HepG2 (cell line): ENCODE data around the gene NCAPD2. TPM values are rescaled to one million over a fixed set of nuclear protein-coding genes. Genes with fewer than 3 reads are reported as not detected.

ENCODE experiments used
- ATF4 ChIP-seq, 2 experiments: fragments of 450-650 bp in 1 of 2; sonication (generic) in 1 of 2; formaldehyde crosslinking; IDR thresholded peaks; 2 replicates each; pipeline versions ENCODE4 v1.5.0 to v1.8.0; 2020 to 2022; ENCODE audit warnings: mild to moderate bottlenecking in 1 of 2, missing genetic modification reagents in 1 of 2
- FOXP1 ChIP-seq, 2 experiments: fragments of 450-650 bp in 1 of 2; IDR thresholded peaks; 2 replicates each; pipeline ENCODE4 v1.6.1; 2017 to 2018; ENCODE audit warnings: antibody characterized with exemption in 1 of 2
- GPBP1L1 ChIP-seq: sonication (generic); formaldehyde crosslinking; IDR thresholded peaks from 2 replicates; pipeline ENCODE4 v1.5.0; 2020; ENCODE audit warnings: mild to moderate bottlenecking, missing genetic modification reagents
- HNRNPK ChIP-seq: fragments of 200-400 bp; formaldehyde crosslinking; IDR thresholded peaks from 2 replicates; pipeline ENCODE4 v1.6.1; 2018; ENCODE audit warnings: low read length, low read depth, moderate library complexity, mild to moderate bottlenecking; ENCODE audit not compliant: poor library complexity, severe bottlenecking
- KDM4B ChIP-seq: sonication (generic); formaldehyde crosslinking; IDR thresholded peaks from 2 replicates; pipeline ENCODE4 v1.4.0; 2020; ENCODE audit warnings: missing genetic modification reagents
- NRL ChIP-seq: sonication (generic); formaldehyde crosslinking; IDR thresholded peaks from 2 replicates; pipeline ENCODE4 v1.5.0; 2020; ENCODE audit warnings: missing genetic modification reagents, mild to moderate bottlenecking, moderate library complexity, borderline replicate concordance
- RARG ChIP-seq: sonication (generic); formaldehyde crosslinking; IDR thresholded peaks from 2 replicates; pipeline ENCODE4 v1.4.0; 2020; ENCODE audit warnings: low read depth, mild to moderate bottlenecking, missing genetic modification reagents
- UBTF ChIP-seq: sonication (generic); formaldehyde crosslinking; IDR thresholded peaks from 2 replicates; pipeline ENCODE4 v1.4.0; 2020; ENCODE audit warnings: mild to moderate bottlenecking, missing genetic modification reagents
- ZBTB49 ChIP-seq: sonication (generic); formaldehyde crosslinking; IDR thresholded peaks from 2 replicates; pipeline ENCODE4 v1.4.0; 2020; ENCODE audit warnings: missing genetic modification reagents, borderline replicate concordance
- ZFP37 ChIP-seq: sonication (generic); formaldehyde crosslinking; IDR thresholded peaks from 2 replicates; pipeline ENCODE4 v1.4.0; 2020; ENCODE audit warnings: missing genetic modification reagents, borderline replicate concordance
- ZNF382 ChIP-seq: sonication (generic); formaldehyde crosslinking; IDR thresholded peaks from 2 replicates; pipeline ENCODE4 v1.5.0; 2020; ENCODE audit warnings: missing genetic modification reagents, mild to moderate bottlenecking, borderline replicate concordance
- ZNF572 ChIP-seq: sonication (generic); formaldehyde crosslinking; IDR thresholded peaks from 2 replicates; pipeline ENCODE4 v1.5.1; 2020; ENCODE audit warnings: mild to moderate bottlenecking, missing genetic modification reagents
- ZNF598 ChIP-seq: sonication (generic); formaldehyde crosslinking; IDR thresholded peaks from 2 replicates; pipeline ENCODE4 v1.5.1; 2020; ENCODE audit warnings: mild to moderate bottlenecking, missing genetic modification reagents, borderline replicate concordance
- ZNF605 ChIP-seq: sonication (generic); formaldehyde crosslinking; IDR thresholded peaks from 2 replicates; pipeline ENCODE4 v1.8.0; 2022; ENCODE audit warnings: mild to moderate bottlenecking, missing genetic modification reagents
- ZNF770 ChIP-seq: sonication (generic); formaldehyde crosslinking; IDR thresholded peaks from 2 replicates; pipeline ENCODE4 v1.5.0; 2020; ENCODE audit warnings: mild to moderate bottlenecking, missing genetic modification reagents
- polyA plus RNA-seq, 8 experiments: library from polyadenylated mRNA; depleted of rRNA in 3 of 8; stranded (reverse) in 7 of 8; unstranded in 1 of 8; fragments of >200 nt; fragmentation: Illumina TruSeq in 4 of 8; extraction: Trizol in 4 of 8; gene quantifications; 2 replicates each; pipeline versions ENCODE4 v1.2.1 to v1.2.3, GENCODE V29; 2011 to 2016; ENCODE audit warnings: low read depth in 4 of 8, missing spikeins in 1 of 8, mixed read lengths in 1 of 8; ENCODE audit not compliant: insufficient read depth in 1 of 8
- total RNA-seq, 5 experiments: library from RNA; depleted of rRNA; stranded (reverse); fragments of >200 nt; fragmentation: Illumina TruSeq; extraction: Trizol; gene quantifications; 2 replicates each; pipeline ENCODE4 v1.2.3, GENCODE V29; 2016; ENCODE audit warnings: low read depth in 1 of 5
- TF ChIP-seq, protein P1 (sequence below): IDR thresholded peaks from 2 replicates; pipeline ENCODE4 v1.6.1; 2016; ENCODE audit warnings: low read depth, control low read depth

The NCAPD2 gene
- total and polyA plus RNA-seq, 2 of the 13 experiments (the other 11 are each of a cell fraction or from before 2014, with no cell fraction given) = 51.1 to 65.6 TPM

DNA sequence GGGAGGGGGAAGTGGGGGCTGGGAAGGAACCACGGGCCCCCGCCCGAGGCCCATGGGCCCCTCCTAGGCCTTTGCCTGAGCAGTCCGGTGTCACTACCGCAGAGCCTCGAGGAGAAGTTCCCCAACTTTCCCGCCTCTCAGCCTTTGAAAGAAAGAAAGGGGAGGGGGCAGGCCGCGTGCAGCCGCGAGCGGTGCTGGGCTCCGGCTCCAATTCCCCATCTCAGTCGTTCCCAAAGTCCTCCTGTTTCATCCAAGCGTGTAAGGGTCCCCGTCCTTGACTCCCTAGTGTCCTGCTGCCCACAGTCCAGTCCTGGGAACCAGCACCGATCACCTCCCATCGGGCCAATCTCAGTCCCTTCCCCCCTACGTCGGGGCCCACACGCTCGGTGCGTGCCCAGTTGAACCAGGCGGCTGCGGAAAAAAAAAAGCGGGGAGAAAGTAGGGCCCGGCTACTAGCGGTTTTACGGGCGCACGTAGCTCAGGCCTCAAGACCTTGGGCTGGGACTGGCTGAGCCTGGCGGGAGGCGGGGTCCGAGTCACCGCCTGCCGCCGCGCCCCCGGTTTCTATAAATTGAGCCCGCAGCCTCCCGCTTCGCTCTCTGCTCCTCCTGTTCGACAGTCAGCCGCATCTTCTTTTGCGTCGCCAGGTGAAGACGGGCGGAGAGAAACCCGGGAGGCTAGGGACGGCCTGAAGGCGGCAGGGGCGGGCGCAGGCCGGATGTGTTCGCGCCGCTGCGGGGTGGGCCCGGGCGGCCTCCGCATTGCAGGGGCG is 40.2 kb downstream of the NCAPD2 start, which contains the start of gene GAPDH (continued):
- TF ChIP-seq HNRNPK (peak; percentile 82), UBTF (CRISPR knock-in tag) (peak; percentile 75; the same call in 1 of the 2 replicates), ZNF770 (CRISPR knock-in tag) (no peak; the same call in none of the 2 replicates), ZFP37 (CRISPR knock-in tag) (peak; percentile 79; the same call in 1 of the 2 replicates), RARG (CRISPR knock-in tag) (no peak), ZNF598 (CRISPR knock-in tag) (no peak), GPBP1L1 (CRISPR knock-in tag) (no peak), KDM4B (CRISPR knock-in tag) (no peak), ZNF605 (CRISPR knock-in tag) (peak; percentile 23; the same call in 1 of the 2 replicates), ZNF572 (CRISPR knock-in tag) (no peak), ATF4 (CRISPR knock-in tag; IDR thresholded peaks at IDR 0.05) (peak in 1 of 2 experiments; percentile 58; a peak in 1 of 4 replicates), ZNF382 (CRISPR knock-in tag) (no peak), NRL (CRISPR knock-in tag) (no peak; the same call in 1 of the 2 replicates), ZBTB49 (peak; percentile 62; the same call in 1 of the 2 replicates), FOXP1 (IDR thresholded peaks at IDR 0.05) (no peak), FOXP1 (CRISPR knock-in tag; IDR thresholded peaks at IDR 0.05) (no peak)
- TF ChIP-seq, protein P1, sequence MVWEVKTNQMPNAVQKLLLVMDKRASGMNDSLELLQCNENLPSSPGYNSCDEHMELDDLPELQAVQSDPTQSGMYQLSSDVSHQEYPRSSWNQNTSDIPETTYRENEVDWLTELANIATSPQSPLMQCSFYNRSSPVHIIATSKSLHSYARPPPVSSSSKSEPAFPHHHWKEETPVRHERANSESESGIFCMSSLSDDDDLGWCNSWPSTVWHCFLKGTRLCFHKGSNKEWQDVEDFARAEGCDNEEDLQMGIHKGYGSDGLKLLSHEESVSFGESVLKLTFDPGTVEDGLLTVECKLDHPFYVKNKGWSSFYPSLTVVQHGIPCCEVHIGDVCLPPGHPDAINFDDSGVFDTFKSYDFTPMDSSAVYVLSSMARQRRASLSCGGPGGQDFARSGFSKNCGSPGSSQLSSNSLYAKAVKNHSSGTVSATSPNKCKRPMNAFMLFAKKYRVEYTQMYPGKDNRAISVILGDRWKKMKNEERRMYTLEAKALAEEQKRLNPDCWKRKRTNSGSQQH (CRISPR knock-in tag) = peak; percentile 57
